HUES48 (cell line): ENCODE results near the gene SUN1.
"Not testable (repeated sequence)": the region's sequence is repeated elsewhere in the genome, so short reads cannot be mapped to it uniquely, and the experiment has no call there.

Experiments
- H3K27ac ChIP-seq: one replicate; pipeline ENCODE4 v1.7.0; 2013; ENCODE audit warnings: low read depth, low read length, inconsistent platforms
- H3K27me3 ChIP-seq: 2 replicates; pipeline ENCODE4 v1.6.1; 2013; ENCODE audit warnings: mild to moderate bottlenecking, low read length; ENCODE audit not compliant: control insufficient read depth, insufficient read depth
- H3K36me3 ChIP-seq: 2 replicates; pipeline ENCODE4 v1.6.1; 2013; ENCODE audit warnings: low read length; ENCODE audit not compliant: control insufficient read depth, insufficient read depth
- H3K4me1 ChIP-seq: 2 replicates; pipeline ENCODE4 v1.6.1; 2013; ENCODE audit warnings: mild to moderate bottlenecking, low read length; ENCODE audit not compliant: control insufficient read depth, insufficient read depth
- H3K4me3 ChIP-seq: 2 replicates; pipeline ENCODE4 v1.5.1; 2013; ENCODE audit warnings: mild to moderate bottlenecking, low read depth, low read length
- H3K9ac ChIP-seq: 2 replicates; pipeline ENCODE4 v1.6.1; 2013; ENCODE audit warnings: mild to moderate bottlenecking, low read depth, low read length, moderate library complexity
- H3K9me3 ChIP-seq: 2 replicates; pipeline ENCODE4 v1.6.1; 2013; ENCODE audit warnings: low read length; ENCODE audit not compliant: control insufficient read depth, insufficient read depth

The SUN1 gene

GRCh38 chr7:860149-860548 lies 27.9 kb downstream of the SUN1 start:
- peaks cover 91% of the 10 kb centered on the region for H3K36me3 ChIP-seq
- H3K27ac ChIP-seq: no peak overlapping the region
- H3K9ac ChIP-seq: no peak overlapping the region
- H3K4me3 ChIP-seq: no peak overlapping the region
- H3K4me1 ChIP-seq: no peaks in the 10 kb centered on the region
- H3K27me3 ChIP-seq: no peaks in the 10 kb centered on the region
- H3K9me3 ChIP-seq: no peaks in the 10 kb centered on the region

GRCh38 chr7:861222-861621 lies 28.9 kb downstream of the SUN1 start:
- Histone ChIP-seq H3K9me3 (no peaks in the 10 kb centered on the region), H3K36me3 (peaks cover 91% of the 10 kb centered on the region), H3K27me3 (no peaks in the 10 kb centered on the region), H3K4me1 (no peaks in the 10 kb centered on the region), H3K9ac (no peak overlapping the region), H3K27ac (no peak overlapping the region), H3K4me3 (no peak overlapping the region)

GRCh38 chr7:862157-862556 lies 29.9 kb downstream of the SUN1 start:
- Histone ChIP-seq H3K36me3 (peaks cover 88% of the 10 kb centered on the region), H3K9ac (no peak overlapping the region), H3K27me3 (no peaks in the 10 kb centered on the region), H3K27ac (no peak overlapping the region), H3K9me3 (no peaks in the 10 kb centered on the region), H3K4me1 (no peaks in the 10 kb centered on the region), H3K4me3 (no peak overlapping the region)

- Histone ChIP-seq H3K9me3 (no peaks in the 10 kb centered on the region), H3K27ac (no peak overlapping the region), H3K27me3 (no peaks in the 10 kb centered on the region), H3K4me1 (no peaks in the 10 kb centered on the region), H3K4me3 (no peak overlapping the region), H3K36me3 (peaks cover 88% of the 10 kb centered on the region), H3K9ac (no peak overlapping the region)
Observed at GRCh38 chr7:863106-863505, 30.8 kb downstream of the SUN1 start.

GRCh38 chr7:865921-866320 lies 33.6 kb downstream of the SUN1 start:
- Histone ChIP-seq H3K27me3 (no peaks in the 10 kb centered on the region), H3K27ac (no peak overlapping the region), H3K4me1 (no peaks in the 10 kb centered on the region), H3K9ac (no peak overlapping the region), H3K9me3 (no peaks in the 10 kb centered on the region), H3K4me3 (no peak overlapping the region), H3K36me3 (peaks cover 80% of the 10 kb centered on the region)

GRCh38 chr7:867001-867405 lies 34.7 kb downstream of the SUN1 start:
- Histone ChIP-seq H3K27ac (no peak overlapping the region), H3K4me3 (no peak overlapping the region), H3K9me3 (no peaks in the 10 kb centered on the region), H3K27me3 (no peaks in the 10 kb centered on the region), H3K36me3 (peaks cover 78% of the 10 kb centered on the region), H3K9ac (no peak overlapping the region), H3K4me1 (no peaks in the 10 kb centered on the region)

GRCh38 chr7:867406-868188 lies 35.3 kb downstream of the SUN1 start:
- Histone ChIP-seq H3K4me3 (no peak overlapping the region), H3K4me1 (no peaks in the 10 kb centered on the region), H3K27me3 (no peaks in the 10 kb centered on the region), H3K9me3 (no peaks in the 10 kb centered on the region), H3K9ac (no peak overlapping the region), H3K36me3 (peaks cover 78% of the 10 kb centered on the region), H3K27ac (no peak overlapping the region)

- Histone ChIP-seq H3K4me1 (no peaks in the 10 kb centered on the region), H3K27ac (no peak overlapping the region), H3K27me3 (no peaks in the 10 kb centered on the region), H3K4me3 (no peak overlapping the region), H3K9me3 (no peaks in the 10 kb centered on the region), H3K36me3 (peaks cover 76% of the 10 kb centered on the region), H3K9ac (no peak overlapping the region)
Observed at GRCh38 chr7:868189-868486, 35.9 kb downstream of the SUN1 start.

- H3K27me3 ChIP-seq: no peaks in the 10 kb centered on the region
- H3K4me3 ChIP-seq: no peak overlapping the region
- H3K27ac ChIP-seq: no peak overlapping the region
- no peaks in the 10 kb centered on the region for H3K9me3 ChIP-seq
- H3K4me1 ChIP-seq: 0 out of 2 replicates have a peak, but pooled peaks cover 3% of the 10 kb centered on the region
- H3K36me3 ChIP-seq: peaks cover 73% of the 10 kb centered on the region
- no peak overlapping the region for H3K9ac ChIP-seq
Observed at GRCh38 chr7:869348-869747, 37.1 kb downstream of the SUN1 start.

GRCh38 chr7:871900-872537 lies 39.7 kb downstream of the SUN1 start:
- no peak overlapping the region for H3K9ac ChIP-seq
- H3K36me3 ChIP-seq: peaks cover 62% of the 10 kb centered on the region
- H3K4me3 ChIP-seq: no peak overlapping the region
- no peaks in the 10 kb centered on the region for H3K27me3 ChIP-seq
- H3K27ac ChIP-seq: no peak overlapping the region
- H3K4me1 ChIP-seq: 0 out of 2 replicates have a peak, but pooled peaks cover 3% of the 10 kb centered on the region
- no peaks in the 10 kb centered on the region for H3K9me3 ChIP-seq

- H3K27ac ChIP-seq, H3K9me3 ChIP-seq, H3K9ac ChIP-seq, H3K27me3 ChIP-seq, H3K4me1 ChIP-seq, H3K4me3 ChIP-seq: not testable (repeated sequence)
- peaks cover 56% of the 10 kb centered on the region for H3K36me3 ChIP-seq
Observed at GRCh38 chr7:872685-873084, 40.4 kb downstream of the SUN1 start.
